GM18502 (cell line): ENCODE data around the gene FPR2.

ENCODE experiments used
- ATAC-seq: cut with Tn5 transposase; IDR thresholded peaks from one replicate; pipeline ENCODE4 v1.9.1; 2021; ENCODE audit warnings: mild to moderate bottlenecking; ENCODE audit not compliant: unreplicated experiment, poor library complexity

The FPR2 gene

GRCh38 chr19:51780270-51780669 lies 19.3 kb downstream of the FPR2 start:
- ATAC-seq, result no peak

DNA sequence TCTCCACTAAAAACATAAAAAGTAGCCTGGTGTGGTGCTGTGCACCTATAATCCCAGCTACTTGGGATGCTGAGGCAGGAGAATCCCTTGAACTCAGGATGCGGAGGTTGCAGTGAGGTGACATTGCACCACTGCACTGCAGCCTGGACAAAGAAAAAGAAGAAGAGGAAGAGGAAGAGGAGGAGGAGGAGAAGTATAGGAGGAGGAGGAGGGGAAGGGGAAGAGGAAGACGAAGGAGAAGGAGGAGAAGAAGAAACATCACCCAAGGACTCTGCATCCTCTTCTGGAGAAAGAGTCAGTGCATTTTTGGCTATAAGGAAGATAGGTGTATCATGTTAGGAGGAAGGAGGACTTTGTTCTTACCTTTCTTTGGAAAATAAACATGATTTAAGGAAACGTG lies 21.0 kb downstream of the FPR2 start:
- ATAC-seq, result no peak

- no peak for ATAC-seq
Observed at GRCh38 chr19:51783372-51783771, 22.4 kb downstream of the FPR2 start.

- ATAC-seq, result no peak
Observed at GRCh38 chr19:51784109-51784785, 23.3 kb downstream of the FPR2 start.

DNA sequence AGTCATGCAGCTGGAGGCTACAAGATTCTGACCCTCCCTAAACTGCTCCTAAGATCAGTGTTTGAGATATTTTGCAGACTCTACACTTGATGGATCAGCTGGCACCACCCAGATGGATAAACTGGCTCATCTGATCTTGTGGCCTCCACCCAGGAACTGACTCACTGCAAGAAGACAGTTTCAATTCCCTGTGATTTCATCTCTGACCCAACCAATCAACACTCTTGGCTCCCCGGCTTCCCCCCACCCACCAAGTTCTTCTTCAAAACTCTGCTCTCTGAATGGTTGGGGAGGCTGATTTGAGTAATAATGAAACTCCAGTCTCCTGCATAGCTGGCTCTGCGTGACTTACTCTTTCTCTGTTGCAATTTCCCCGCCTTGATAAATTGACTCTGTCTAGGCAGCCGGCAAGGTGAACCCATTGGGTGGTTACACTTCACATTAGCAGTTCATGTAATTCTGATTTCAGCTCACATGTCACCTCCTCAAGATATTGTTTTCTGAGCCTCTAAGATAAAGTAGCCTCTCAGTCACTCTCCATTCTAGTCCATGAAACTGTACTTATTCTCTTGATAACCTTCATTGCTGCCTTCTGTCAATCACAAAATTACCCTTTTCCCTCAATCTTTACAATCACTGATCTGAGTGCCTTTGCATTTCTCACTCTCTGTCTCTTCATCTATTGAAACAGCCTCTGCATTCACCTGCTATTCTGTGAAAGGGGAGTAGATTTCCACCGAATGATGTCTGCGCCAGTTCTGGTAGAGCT lies 24.1 kb downstream of the FPR2 start:
- no peak for ATAC-seq

DNA sequence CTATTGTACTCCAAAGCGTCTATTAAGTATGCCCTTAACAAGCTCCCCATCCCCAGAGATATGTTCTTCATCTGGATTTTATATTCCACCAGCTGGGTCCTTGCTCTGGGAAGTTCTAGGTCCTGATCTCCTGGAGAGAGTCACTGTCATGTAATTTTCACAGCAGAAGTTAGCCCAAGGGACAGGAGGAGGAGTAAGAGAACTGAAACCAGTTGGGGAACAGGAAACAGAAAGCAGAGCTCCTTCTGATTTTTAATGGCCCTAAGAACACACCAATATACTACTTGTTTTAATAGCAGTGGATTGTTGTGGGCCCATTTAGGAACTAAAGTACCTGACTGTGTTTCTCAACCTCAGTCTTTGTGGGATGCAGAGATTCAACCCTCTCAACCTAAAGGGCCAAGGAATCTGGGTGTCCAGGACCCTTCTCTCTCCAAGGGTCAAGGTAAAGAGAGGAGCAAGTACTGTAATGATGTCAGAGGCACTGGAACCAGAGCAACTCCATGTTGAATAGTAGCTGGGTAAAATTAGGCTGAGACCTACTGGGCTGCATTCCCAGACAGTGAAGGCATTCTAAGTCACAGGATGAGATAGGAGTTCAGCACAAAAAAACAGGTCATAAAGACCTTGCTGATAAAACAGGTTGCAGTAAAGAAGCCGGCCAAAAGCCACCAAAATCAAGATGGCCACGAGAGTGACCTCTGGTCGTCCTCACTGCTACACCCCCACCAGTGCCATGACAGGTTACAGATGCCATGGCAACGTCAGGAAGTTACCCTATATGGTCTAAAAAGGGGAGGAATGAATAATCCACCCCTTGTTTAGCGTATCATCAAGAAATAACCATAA lies 25.9 kb downstream of the FPR2 start:
- no peak for ATAC-seq

- no peak for ATAC-seq
Observed at GRCh38 chr19:51788029-51788428, 27.0 kb downstream of the FPR2 start.

DNA sequence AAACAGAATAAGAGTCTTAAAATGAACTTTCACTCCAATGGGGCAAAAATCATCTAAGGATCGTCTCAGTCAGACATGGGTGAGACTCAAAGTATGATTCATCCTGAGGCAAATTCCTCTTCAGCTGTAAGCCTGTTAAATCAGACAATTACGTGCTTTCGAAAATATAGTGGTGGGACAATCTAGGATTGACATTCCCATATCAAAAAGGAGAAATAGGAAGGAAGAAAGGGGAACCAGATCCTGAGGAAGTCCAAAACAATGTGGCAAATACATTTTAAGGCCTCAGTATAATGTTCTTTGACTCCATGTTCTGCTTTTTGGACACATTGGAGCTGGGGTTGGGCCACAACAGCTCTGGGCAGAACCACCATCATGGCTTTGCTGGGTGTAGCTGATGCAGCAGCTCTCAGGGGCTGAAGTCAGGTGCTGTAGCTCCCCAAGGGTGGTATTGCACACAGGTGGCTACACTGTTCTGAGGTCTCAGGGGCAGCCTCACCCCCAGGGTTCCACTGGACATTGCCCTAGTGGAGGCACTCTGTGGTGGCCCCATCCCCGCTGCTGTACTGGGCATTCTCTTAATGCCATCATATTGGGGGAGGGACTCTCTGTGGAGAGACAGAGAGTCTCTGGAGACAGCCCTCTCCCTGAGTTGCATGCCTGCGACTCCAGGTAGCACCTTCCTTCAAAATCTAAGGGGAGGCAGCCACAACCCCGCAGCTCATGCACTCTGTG lies 28.2 kb downstream of the FPR2 start:
- no peak for ATAC-seq

DNA sequence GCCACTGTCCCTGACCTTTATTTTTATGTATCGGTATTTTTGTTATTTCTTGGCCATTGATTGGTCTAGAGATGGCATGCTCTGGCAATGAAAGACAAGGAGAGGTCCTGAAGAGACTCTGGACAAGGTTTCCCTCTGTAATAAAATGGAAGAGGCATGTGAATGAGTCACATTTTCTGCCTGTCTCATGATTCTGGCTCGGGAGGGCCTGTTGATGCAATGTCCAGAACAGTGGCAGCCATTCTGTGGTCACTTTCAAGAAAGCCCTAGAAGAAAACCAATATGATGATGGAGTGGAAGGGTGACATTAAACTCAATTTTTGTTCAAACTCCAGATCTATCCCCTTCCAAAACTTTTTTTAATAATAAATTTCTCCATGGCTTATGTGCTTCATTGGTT lies 32.0 kb downstream of the FPR2 start:
- ATAC-seq, result no peak

GRCh38 chr19:51793994-51794393 lies 33.0 kb downstream of the FPR2 start:
- ATAC-seq, result no peak

GRCh38 chr19:51794885-51795490 lies 34.0 kb downstream of the FPR2 start, which contains the start of gene FPR3:
Gene FPR3 (plus strand): TSS chr19:51795157. CDS start chr19:51823749, 28,592 bp downstream.
- no peak for ATAC-seq

GRCh38 chr19:51796195-51796679 lies 35.3 kb downstream of the FPR2 start:
- no peak for ATAC-seq

GRCh38 chr19:51797480-51797879 lies 36.5 kb downstream of the FPR2 start:
- ATAC-seq, result no peak

- ATAC-seq, result no peak
Observed at GRCh38 chr19:51798062-51798461, 37.1 kb downstream of the FPR2 start.

DNA sequence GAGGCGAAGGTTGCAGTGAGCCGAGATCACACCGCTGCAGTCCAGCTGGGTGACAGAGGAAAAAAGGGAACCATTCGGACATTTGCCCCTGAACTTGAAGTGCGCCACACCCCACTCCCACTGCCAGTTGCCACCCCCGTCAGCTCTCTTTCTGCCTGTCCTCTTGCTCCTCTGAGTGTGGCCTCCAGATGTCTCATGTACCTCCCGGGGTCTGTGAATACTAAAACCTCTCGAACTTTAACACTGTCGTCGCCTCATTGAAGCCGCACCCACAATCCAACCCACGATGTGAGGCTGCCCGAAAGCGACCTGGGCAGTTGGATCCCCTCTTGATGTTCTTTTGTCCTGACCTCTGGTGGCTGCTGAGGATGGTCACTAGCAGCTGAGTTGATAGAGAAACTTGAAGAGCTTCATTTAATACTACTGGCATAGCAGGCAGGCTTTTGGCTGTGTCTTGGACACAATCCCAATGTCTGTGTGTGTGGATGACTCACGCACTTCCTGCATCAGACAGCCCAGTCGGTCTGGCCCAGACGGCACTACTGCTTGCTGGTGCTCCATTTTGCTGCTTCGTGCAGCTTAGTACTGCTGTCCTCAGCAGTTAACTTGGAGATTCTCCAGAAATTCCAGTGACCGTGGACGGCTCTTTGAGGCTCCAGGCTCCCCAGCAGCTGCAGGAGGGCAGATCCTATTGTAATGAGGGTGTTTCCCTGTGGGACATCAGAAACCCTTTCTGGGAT lies 38.2 kb downstream of the FPR2 start:
- no peak for ATAC-seq

DNA sequence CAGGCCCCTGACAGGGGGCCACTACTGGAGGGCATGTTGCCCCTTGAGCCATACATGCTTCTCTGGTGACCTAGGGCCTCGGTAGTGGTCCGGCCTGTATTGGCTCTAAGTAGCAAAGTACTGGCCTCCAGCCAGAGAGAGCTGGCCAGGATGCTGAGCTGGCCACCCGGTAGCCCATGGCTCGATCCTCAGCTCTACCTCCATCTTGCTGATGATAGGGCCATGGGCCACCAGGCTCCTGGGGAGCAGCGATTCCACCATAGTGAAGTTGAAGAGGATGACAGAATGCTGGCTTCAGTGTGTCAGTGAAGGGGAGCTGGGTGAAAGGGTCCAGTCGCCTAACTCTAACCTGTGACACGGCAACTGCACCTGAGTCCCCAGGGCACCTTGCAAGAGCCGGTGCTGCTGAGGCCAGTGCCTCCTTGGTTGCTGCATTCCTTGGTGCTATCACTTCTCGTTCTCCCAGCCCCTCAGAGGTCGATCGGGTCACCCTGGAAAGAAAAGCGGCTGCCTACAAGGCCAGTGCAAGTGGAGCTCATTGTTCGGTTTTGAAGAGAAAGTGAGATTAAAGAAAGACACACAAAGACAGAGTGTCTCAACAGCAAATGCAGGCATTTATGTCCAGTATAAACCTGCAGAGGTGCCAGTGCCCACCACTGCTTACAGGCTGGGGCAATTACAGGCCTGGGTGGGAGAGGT lies 38.9 kb downstream of the FPR2 start:
- ATAC-seq, result no peak

- ATAC-seq, result no peak
Observed at GRCh38 chr19:51800473-51801244, 39.7 kb downstream of the FPR2 start.

DNA sequence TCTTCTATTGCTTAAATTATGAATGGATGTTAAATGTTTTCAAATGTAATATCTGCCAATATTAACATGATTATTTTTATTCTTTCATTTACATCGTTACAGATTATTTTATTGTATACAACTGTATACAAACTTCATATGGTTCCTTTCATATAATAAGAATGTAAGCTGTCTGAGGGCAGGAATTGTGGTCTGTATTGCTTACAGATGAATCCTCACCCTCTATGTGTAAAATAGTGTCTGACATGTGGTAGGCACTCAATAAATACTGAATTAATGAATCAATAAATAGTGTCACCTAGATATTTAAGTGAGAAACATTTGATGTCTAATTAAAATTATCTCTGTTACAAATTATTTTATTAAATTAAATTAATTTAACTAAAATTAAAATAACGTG lies 41.8 kb downstream of the FPR2 start:
- no peak for ATAC-seq
